OCI-LY1 (cell line): ENCODE data around the gene TPSD1.

ENCODE experiments used
- CTCF ChIP-seq: fragments of 200-600 bp; sonication (generic), shearing (Covaris generic); IDR thresholded peaks from 2 replicates; pipeline ENCODE4 v1.5.1; 2017; ENCODE audit warnings: mild to moderate bottlenecking, antibody characterized with exemption, low read length, moderate library complexity, mixed read lengths
- EZH2 ChIP-seq: fragments of 200-600 bp; sonication (generic), shearing (Covaris generic); IDR thresholded peaks from 2 replicates; pipeline ENCODE4 v1.8.0; 2017; ENCODE audit warnings: borderline replicate concordance, mixed run types, mild to moderate bottlenecking, antibody characterized with exemption, low read length, moderate library complexity, mixed read lengths

- TF ChIP-seq CTCF, result no peak
- no peak for TF ChIP-seq EZH2
These were observed 39.6 kb upstream of the TPSD1 start for GRCh38 chr16:1216296-1216619.
